Gastrocnemius medialis (tissue), 4 donors: ENCODE measurements around the gene C2CD4C. TPM values are rescaled to one million over a fixed set of nuclear protein-coding genes. Genes with fewer than 3 reads are reported as not detected.

ENCODE experiments used
- ATAC-seq, 2 donors: fragments of 150-250 bp; one replicate each; pipeline ENCODE4 v1.9.1; 2016
- DNase-seq, 2 donors: peaks; one replicate each; pipeline ENCODE4 v3.0.0-alpha.2; 2019
- H3K27ac ChIP-seq, 4 donors: fragments of 200-600 bp; sonication (generic); 1 replicate in 1 of 4; 2 replicates in 3 of 4; pipeline ENCODE4 v1.5.1; 2016 to 2018; ENCODE audit warnings: mild to moderate bottlenecking in 2 of 4, moderate library complexity in 1 of 4
- H3K27me3 ChIP-seq, 3 donors: fragments of 200-600 bp; sonication (generic) in 2 of 3; 1 replicate in 1 of 3; 2 replicates in 2 of 3; pipeline versions ENCODE4 v1.5.1 to v1.6.0; 2016 to 2019; ENCODE audit warnings: mild to moderate bottlenecking in 1 of 3, moderate library complexity in 1 of 3
- H3K36me3 ChIP-seq, 2 donors: fragments of 200-600 bp; sonication (generic) in 1 of 2; one replicate each; pipeline ENCODE4 v1.5.1; 2017 to 2018
- H3K4me1 ChIP-seq, 2 donors: fragments of 200-600 bp; sonication (generic) in 1 of 2; one replicate each; pipeline ENCODE4 v1.5.1; 2016 to 2017; ENCODE audit warnings: mild to moderate bottlenecking in 2 of 2
- H3K4me3 ChIP-seq, 4 donors: fragments of 200-600 bp; sonication (generic) in 3 of 4; 1 replicate in 1 of 4; 2 replicates in 3 of 4; pipeline ENCODE4 v1.5.1; 2016 to 2019; ENCODE audit warnings: mild to moderate bottlenecking in 2 of 4
- H3K9me3 ChIP-seq, 3 donors: fragments of 200-600 bp; sonication (generic) in 2 of 3; 1 replicate in 1 of 3; 2 replicates in 2 of 3; pipeline ENCODE4 v1.5.1; 2016 to 2019
- CTCF ChIP-seq, 5 experiments: fragments of 450-650 bp in 3 of 5; fragments of 200-600 bp in 2 of 5; sonication (generic) in 2 of 5; IDR thresholded peaks in 4 of 5; conservative IDR thresholded peaks in 1 of 5; 1 replicate in 4 of 5; 2 replicates in 1 of 5; pipeline ENCODE4 v1.5.1; 2016 to 2019; ENCODE audit warnings: antibody characterized with exemption in 5 of 5, mild to moderate bottlenecking in 3 of 5, moderate library complexity in 3 of 5
- POLR2A ChIP-seq, 2 donors: fragments of 450-650 bp; IDR thresholded peaks; one replicate each; pipeline ENCODE4 v1.6.1; 2017; ENCODE audit warnings: antibody characterized with exemption in 2 of 2, mild to moderate bottlenecking in 2 of 2, moderate library complexity in 2 of 2
- in situ Hi-C, 4 donors: fragments of 200-750 bp; cut with MboI; loops; one replicate each; pipeline versions ENCODE4 v1.15.0 to v1.8.0; 2017; ENCODE audit warnings: low sequenced_read_pairs in 4 of 4
- intact Hi-C: fragments of 100-400 bp; cut with DNase I; formaldehyde crosslinking; loops from one replicate; pipeline ENCODE4 v1.15.1; 2023; ENCODE audit warnings: low total_unique reads
- total RNA-seq, 4 donors: library from RNA; depleted of rRNA; stranded (reverse); fragments of >200 nt; gene quantifications; one replicate each; pipeline versions ENCODE4 v1.1.0 to v1.2.3, GENCODE V29; 2016

Gene C2CD4C
- total RNA-seq, 4 donors from 2014 or later, result 0.15 to 0.78 (median 0.38) TPM

DNA sequence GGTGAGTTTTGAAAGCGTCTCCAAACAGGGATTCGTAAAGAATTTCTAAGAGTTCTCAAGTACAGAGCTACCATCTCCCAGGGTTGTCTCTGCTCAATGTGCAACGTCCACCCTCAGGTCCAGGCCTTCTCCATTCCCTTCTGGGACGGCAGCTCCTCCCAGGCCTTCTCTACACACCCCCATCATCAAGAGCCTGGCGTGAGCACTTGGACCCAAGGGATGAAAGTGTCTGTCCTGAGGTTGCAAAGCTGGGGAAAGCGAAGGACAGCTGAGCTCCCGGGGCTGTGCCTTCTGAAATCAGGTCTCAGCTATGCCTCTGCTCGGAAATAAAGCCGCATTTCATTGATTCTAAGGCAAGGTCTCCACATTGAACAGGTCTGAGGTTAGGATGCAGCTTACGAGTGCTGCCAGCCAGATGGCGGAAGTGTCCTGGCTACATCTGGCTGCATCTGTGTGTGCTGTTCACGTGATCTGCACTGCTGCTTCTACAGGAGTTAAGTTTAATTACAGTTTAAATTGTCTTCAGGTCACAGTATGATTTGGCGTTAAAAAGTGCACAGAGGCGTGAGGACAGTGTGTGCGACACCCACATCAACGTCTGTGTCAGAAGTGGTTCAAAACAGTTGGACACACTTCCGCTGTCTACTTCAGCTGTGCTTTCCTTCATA lies 37.3 kb downstream of the C2CD4C start:
- in situ Hi-C loops, result no loop called here

GRCh38 chr19:370641-371330 lies 38.2 kb downstream of the C2CD4C start:
- no peak overlapping the region for H3K4me3 ChIP-seq
- no peaks in the 10 kb centered on the region for H3K36me3 ChIP-seq
- H3K27ac ChIP-seq, result no peak overlapping the region
- peaks cover 11 to 26% (median 16%) of the 10 kb centered on the region in 3 donors for H3K27me3 ChIP-seq
- H3K4me1 ChIP-seq, result no peaks in the 10 kb centered on the region
- no peaks in the 10 kb centered on the region for H3K9me3 ChIP-seq
- intact Hi-C loops (no loop called here), in situ Hi-C loops (no loop called here)
- DNase-seq, result no peak
- no peak for TF ChIP-seq CTCF (IDR thresholded peaks at IDR 0.05 in 4 of 5, conservative IDR thresholded peaks at IDR 0.05 in 1 of 5)
- no peak for TF ChIP-seq POLR2A (IDR thresholded peaks at IDR 0.05)
- no peak for ATAC-seq

More for the DNA sequence above, 37.3 kb downstream of the C2CD4C start:
- no peaks in the 10 kb centered on the region for H3K36me3 ChIP-seq
- DNase-seq (no peak), ATAC-seq (no peak)
- peaks cover 11 to 31% (median 13%) of the 10 kb centered on the region in 3 donors for H3K27me3 ChIP-seq
- H3K4me1 ChIP-seq, result no peaks in the 10 kb centered on the region
- H3K4me3 ChIP-seq, result no peak overlapping the region
- intact Hi-C loops, result no loop called here
- no peaks in the 10 kb centered on the region for H3K9me3 ChIP-seq
- TF ChIP-seq POLR2A (IDR thresholded peaks at IDR 0.05), result no peak
- no peak overlapping the region for H3K27ac ChIP-seq

DNA sequence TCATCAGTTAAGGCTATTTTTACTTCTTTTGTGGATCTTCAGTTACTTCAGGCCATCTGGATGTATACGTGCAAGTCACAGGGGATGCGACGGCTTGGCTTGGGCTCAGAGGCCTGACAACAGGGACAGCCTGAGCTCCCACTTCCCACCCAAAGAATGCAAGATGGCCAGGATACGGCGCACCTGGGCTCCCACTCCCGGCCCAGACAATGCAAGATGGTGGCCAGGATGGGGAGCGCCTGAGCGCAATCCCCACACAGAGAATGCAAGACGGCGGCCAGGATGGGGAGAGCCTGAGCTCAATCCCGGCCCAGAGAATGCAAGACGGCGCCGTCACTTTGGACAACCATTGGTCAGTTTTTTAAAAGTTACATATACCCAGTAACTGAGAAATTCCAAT lies 39.1 kb downstream of the C2CD4C start:
- in situ Hi-C loops (no loop called here), intact Hi-C loops (no loop called here)
- TF ChIP-seq CTCF (IDR thresholded peaks at IDR 0.05 in 4 of 5, conservative IDR thresholded peaks at IDR 0.05 in 1 of 5) (no peak), POLR2A (IDR thresholded peaks at IDR 0.05) (no peak)
- H3K4me3 ChIP-seq, result no peak overlapping the region
- H3K9me3 ChIP-seq, result no peaks in the 10 kb centered on the region
- H3K4me1 ChIP-seq, result no peaks in the 10 kb centered on the region
- ATAC-seq (no peak), DNase-seq (no peak)
- H3K27ac ChIP-seq, result no peak overlapping the region
- H3K27me3 ChIP-seq, result peaks cover 14 to 22% (median 16%) of the 10 kb centered on the region in 3 donors
- H3K36me3 ChIP-seq, result no peaks in the 10 kb centered on the region

GRCh38 chr19:369256-369655 lies 39.7 kb downstream of the C2CD4C start:
- intact Hi-C loops, result no loop called here
- DNase-seq, result no peak
- TF ChIP-seq POLR2A (IDR thresholded peaks at IDR 0.05) (no peak), CTCF (IDR thresholded peaks at IDR 0.05 in 4 of 5, conservative IDR thresholded peaks at IDR 0.05 in 1 of 5) (no peak)

DNA sequence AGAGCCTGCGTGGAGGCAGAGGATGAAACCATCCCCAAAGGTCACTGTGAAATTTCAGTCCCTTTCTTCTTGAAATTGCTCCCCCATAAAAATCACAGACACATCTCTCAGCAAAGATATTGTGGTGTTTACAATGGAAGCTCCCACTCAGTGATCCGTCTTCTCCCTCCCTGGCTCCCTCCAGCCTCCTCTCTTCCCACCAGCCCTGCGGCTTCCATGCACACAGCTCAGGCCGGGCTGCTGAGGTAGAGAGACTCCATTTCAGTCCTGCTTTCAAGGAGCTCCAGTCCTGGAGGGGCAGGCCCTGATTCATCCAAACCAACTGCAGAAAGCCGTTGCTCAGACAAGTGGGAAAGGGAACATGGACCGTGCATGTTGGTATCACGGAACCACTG lies 40.3 kb downstream of the C2CD4C start:
- H3K27me3 ChIP-seq, result peaks cover 14 to 20% (median 15%) of the 10 kb centered on the region in 3 donors

More at GRCh38 chr19:369256-369655, 39.7 kb downstream of the C2CD4C start:
- Histone ChIP-seq H3K4me3 (no peak overlapping the region), H3K36me3 (no peaks in the 10 kb centered on the region), H3K27ac (no peak overlapping the region), H3K27me3 (peaks cover 14 to 21% (median 20%) of the 10 kb centered on the region in 3 donors), H3K4me1 (no peaks in the 10 kb centered on the region), H3K9me3 (no peaks in the 10 kb centered on the region)
- in situ Hi-C loops, result no loop called here
- ATAC-seq, result no peak

More for the DNA sequence above, 40.3 kb downstream of the C2CD4C start:
- Histone ChIP-seq H3K9me3 (no peaks in the 10 kb centered on the region), H3K4me3 (no peak overlapping the region), H3K36me3 (no peaks in the 10 kb centered on the region), H3K4me1 (no peaks in the 10 kb centered on the region), H3K27ac (no peak overlapping the region)
- DNase-seq, result no peak
- intact Hi-C loops (no loop called here), in situ Hi-C loops (no loop called here)
- ATAC-seq, result no peak
- TF ChIP-seq CTCF (IDR thresholded peaks at IDR 0.05 in 4 of 5, conservative IDR thresholded peaks at IDR 0.05 in 1 of 5) (no peak), POLR2A (IDR thresholded peaks at IDR 0.05) (no peak)
